ENCODE results near the gene COX6B2.

Gene COX6B2

DNA sequence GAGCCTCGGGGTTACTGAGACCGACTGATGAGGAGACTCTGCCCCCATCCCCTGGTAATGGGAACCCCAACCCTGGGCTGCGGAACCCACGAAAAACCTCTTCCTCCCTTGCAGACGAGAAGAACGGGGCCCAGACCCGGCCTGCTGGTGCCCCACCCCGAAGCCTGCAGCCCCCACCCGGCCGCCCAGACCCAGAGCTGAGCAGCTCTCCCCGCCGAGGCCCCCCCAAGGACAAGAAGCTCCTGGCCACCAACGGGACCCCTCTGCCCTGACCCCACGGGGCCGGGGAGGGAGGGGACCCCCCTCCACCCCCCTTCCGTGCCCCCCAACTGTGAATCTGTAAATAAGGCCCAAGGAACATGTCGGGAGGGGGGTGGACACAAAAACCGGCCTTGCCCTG, 42.7 kb downstream of the COX6B2 start:
- H3K36me3 ChIP-seq (ENCODE audit: control insufficient read depth, low read depth, low read length) = peaks cover 15% of the 10 kb centered on the region

DNA sequence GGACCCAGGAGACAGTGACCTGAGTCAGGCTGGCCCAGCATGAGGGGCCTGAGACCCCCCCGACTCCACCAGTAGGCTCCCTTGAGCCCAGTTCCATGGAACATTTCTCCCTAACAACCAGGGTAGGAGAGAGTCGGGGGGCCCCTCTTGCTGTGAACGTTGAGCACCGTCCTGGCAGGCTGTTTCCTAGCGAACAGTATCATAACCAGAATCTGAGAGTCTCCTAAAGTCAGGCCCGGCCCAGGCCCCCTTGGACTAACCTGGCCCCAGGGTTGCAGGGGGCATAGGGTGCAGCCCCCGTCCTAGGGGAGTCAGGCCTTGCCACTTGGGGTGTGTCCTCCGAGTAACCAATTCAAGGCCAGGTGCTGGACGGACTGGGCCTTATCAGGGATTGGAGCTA, 43.1 kb downstream of the COX6B2 start:
- H3K4me3 ChIP-seq (ENCODE audit: low read length) = no peak overlapping the region
- no peaks in the 10 kb centered on the region for H3K4me1 ChIP-seq (ENCODE audit: control insufficient read depth, low read depth, low read length)
- H3K9me3 ChIP-seq (ENCODE audit: control insufficient read depth, low read depth, low read length) = no peaks in the 10 kb centered on the region
- H3K36me3 ChIP-seq (ENCODE audit: control insufficient read depth, low read depth, low read length) = peaks cover 19% of the 10 kb centered on the region
- H3K9ac ChIP-seq (ENCODE audit: low read length) = no peak overlapping the region
- no peaks in the 10 kb centered on the region for H3K27me3 ChIP-seq (ENCODE audit: control insufficient read depth, insufficient read depth, low read length)
- H3K27ac ChIP-seq (ENCODE audit: low read length) = no peak overlapping the region

More for the DNA sequence above, 42.7 kb downstream of the COX6B2 start:
- Histone ChIP-seq H3K9me3 (ENCODE audit: control insufficient read depth, low read depth, low read length) (no peaks in the 10 kb centered on the region), H3K27ac (ENCODE audit: low read length) (no peak overlapping the region), H3K27me3 (ENCODE audit: control insufficient read depth, insufficient read depth, low read length) (no peaks in the 10 kb centered on the region), H3K9ac (ENCODE audit: low read length) (no peak overlapping the region), H3K4me3 (ENCODE audit: low read length) (no peak overlapping the region), H3K4me1 (ENCODE audit: control insufficient read depth, low read depth, low read length) (no peaks in the 10 kb centered on the region)

DNA sequence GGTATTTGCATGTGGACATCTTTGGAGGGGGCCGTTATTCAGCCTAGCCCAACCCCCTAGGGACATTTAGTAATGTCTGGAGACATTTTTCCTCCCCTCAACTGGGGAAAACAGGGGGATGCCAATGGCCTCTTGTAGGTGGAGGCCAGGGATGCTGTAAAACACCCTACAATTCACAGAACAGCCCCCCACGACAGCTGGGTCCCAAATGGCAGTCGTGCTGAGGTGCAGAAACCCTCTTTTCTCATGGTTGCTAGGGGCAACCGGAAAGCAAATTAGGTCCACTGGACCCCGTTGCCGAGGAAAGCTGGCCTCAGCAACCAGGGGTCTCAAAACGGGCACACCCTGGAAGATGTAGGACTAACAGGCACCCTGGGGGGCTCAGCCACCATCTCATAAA, 44.0 kb downstream of the COX6B2 start:
- no peak overlapping the region for H3K27ac ChIP-seq (ENCODE audit: low read length)
- no peak overlapping the region for H3K4me3 ChIP-seq (ENCODE audit: low read length)
- peaks cover 22% of the 10 kb centered on the region for H3K36me3 ChIP-seq (ENCODE audit: control insufficient read depth, low read depth, low read length)
- no peaks in the 10 kb centered on the region for H3K4me1 ChIP-seq (ENCODE audit: control insufficient read depth, low read depth, low read length)
- no peaks in the 10 kb centered on the region for H3K27me3 ChIP-seq (ENCODE audit: control insufficient read depth, insufficient read depth, low read length)
- H3K9ac ChIP-seq (ENCODE audit: low read length) = no peak overlapping the region
- no peaks in the 10 kb centered on the region for H3K9me3 ChIP-seq (ENCODE audit: control insufficient read depth, low read depth, low read length)

DNA sequence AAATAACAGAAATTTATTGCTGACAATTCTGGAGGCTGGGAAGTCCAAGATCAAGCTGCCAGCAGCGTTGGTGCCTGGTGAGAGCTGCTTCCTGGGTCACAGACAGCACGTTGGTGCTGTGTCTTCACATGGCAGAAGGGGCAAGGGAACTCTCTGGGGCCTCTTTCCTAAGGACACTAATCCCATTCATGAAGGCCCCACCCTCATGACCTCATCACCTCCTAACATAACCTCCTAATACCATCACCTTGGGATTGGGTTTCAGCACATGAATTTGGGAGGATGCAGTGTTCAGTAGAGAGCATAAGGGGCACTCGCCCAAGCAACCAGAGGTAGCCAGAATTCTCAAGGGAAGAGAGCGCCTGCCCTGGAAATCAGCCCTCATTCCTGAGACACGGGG, 45.1 kb downstream of the COX6B2 start:
- Histone ChIP-seq H3K4me1 (ENCODE audit: control insufficient read depth, low read depth, low read length) (no peaks in the 10 kb centered on the region), H3K27me3 (ENCODE audit: control insufficient read depth, insufficient read depth, low read length) (no peaks in the 10 kb centered on the region), H3K9me3 (ENCODE audit: control insufficient read depth, low read depth, low read length) (no peaks in the 10 kb centered on the region), H3K27ac (ENCODE audit: low read length) (no peak overlapping the region), H3K36me3 (ENCODE audit: control insufficient read depth, low read depth, low read length) (peaks cover 22% of the 10 kb centered on the region), H3K4me3 (ENCODE audit: low read length) (no peak overlapping the region), H3K9ac (ENCODE audit: low read length) (no peak overlapping the region)

DNA sequence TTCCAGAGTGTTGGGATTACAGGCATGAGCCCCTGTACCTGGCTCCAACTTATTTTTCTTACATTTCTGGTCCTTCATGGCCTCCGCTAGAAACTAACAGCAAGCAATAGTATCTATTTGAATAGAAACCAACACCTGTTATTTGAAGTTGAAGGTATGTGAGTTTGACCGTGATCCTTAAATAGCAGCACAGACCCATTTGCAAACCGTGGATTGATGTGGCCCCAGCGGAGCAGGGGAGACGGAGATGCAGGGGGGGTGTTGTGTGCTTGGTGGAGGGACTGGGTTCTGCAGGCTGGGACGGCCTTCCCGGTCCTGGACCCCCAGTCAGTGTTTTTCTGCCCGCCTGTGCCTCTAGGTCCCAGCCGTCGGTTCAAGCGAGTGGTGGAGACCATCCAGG, 46.2 kb downstream of the COX6B2 start:
- Histone ChIP-seq H3K4me3 (ENCODE audit: low read length) (no peak overlapping the region), H3K9ac (ENCODE audit: low read length) (no peak overlapping the region), H3K4me1 (ENCODE audit: control insufficient read depth, low read depth, low read length) (no peaks in the 10 kb centered on the region), H3K27me3 (ENCODE audit: control insufficient read depth, insufficient read depth, low read length) (no peaks in the 10 kb centered on the region), H3K36me3 (ENCODE audit: control insufficient read depth, low read depth, low read length) (peaks cover 32% of the 10 kb centered on the region), H3K9me3 (ENCODE audit: control insufficient read depth, low read depth, low read length) (no peaks in the 10 kb centered on the region), H3K27ac (ENCODE audit: low read length) (no peak overlapping the region)

DNA sequence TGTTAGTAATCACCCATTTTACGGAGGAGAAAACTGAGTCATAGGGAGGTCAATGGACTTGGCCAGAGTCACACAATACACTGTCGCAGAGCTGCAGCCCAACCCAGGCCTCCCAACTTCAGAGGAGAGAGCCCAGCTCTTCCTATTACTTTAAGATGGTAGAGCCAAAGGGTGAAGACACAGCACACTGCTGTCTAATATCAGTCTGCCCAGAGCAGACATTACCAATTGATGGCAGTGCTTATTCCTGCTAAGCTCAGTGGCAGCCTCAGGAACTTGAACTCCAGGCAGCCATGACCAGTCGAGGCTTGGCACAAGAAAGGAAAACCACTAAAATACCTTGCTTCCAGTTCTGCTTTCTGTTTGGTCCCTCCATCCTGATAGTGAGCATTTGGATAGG, 47.8 kb downstream of the COX6B2 start:
- no peaks in the 10 kb centered on the region for H3K27me3 ChIP-seq (ENCODE audit: control insufficient read depth, insufficient read depth, low read length)
- no peak overlapping the region for H3K9ac ChIP-seq (ENCODE audit: low read length)
- H3K27ac ChIP-seq (ENCODE audit: low read length) = no peak overlapping the region
- H3K9me3 ChIP-seq (ENCODE audit: control insufficient read depth, low read depth, low read length) = no peaks in the 10 kb centered on the region
- H3K36me3 ChIP-seq (ENCODE audit: control insufficient read depth, low read depth, low read length) = peaks cover 40% of the 10 kb centered on the region
- H3K4me1 ChIP-seq (ENCODE audit: control insufficient read depth, low read depth, low read length) = no peaks in the 10 kb centered on the region
- H3K4me3 ChIP-seq (ENCODE audit: low read length) = no peak overlapping the region

DNA sequence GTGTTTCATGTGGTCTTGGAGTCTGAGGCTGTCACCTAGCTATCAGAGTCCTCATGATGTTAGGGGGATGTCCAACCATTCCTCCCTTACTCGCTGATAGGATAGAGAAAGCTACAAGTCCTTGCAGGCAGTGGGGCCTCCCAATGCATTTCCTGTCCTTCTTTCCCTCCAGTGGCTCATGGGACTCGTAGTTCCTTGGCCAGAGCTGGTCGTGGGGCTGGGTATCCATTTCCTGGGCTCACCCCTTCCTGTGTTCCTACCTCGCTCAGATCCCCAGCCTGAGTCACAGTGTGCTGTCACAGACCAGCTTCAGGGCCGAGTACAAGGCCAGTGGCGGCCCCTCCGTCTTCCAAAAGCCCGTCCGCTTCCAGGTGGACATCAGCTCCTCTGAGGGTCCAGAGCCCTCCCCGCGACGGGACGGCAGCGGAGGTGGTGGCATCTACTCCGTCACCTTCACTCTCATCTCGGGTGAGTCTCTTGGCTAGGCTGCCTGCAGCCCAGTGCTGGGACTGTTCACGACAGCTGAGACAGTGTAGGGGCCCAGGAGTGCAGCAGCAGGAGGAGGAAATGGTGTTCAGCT, 48.4 kb downstream of the COX6B2 start:
- Histone ChIP-seq H3K9me3 (ENCODE audit: control insufficient read depth, low read depth, low read length) (no peaks in the 10 kb centered on the region), H3K27ac (ENCODE audit: low read length) (no peak overlapping the region), H3K4me3 (ENCODE audit: low read length) (no peak overlapping the region), H3K27me3 (ENCODE audit: control insufficient read depth, insufficient read depth, low read length) (no peaks in the 10 kb centered on the region), H3K36me3 (ENCODE audit: control insufficient read depth, low read depth, low read length) (peaks cover 40% of the 10 kb centered on the region), H3K9ac (ENCODE audit: low read length) (no peak overlapping the region), H3K4me1 (ENCODE audit: control insufficient read depth, low read depth, low read length) (peaks cover 5% of the 10 kb centered on the region)

DNA sequence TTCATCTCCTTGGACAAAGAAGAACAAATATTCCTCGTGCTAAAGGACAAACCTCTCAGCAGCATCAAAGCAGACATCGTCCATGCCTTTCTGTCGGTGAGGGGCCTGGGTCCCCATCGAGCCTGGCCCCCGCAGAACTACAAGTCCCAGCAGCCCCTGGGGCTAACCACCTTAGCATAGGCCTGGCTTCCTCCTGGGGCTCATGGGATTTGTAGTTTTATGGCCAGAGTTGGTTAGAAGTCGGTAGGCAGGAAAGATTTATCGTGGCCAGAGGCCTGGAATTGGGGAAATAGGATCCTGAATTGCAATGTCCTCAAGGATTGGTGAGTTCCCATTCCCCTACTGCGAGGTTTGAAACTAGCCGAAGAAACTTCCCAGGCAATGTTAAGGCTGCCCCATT, 49.0 kb downstream of the COX6B2 start:
- Histone ChIP-seq H3K9ac (ENCODE audit: low read length) (no peak overlapping the region), H3K9me3 (ENCODE audit: control insufficient read depth, low read depth, low read length) (no peaks in the 10 kb centered on the region), H3K27me3 (ENCODE audit: control insufficient read depth, insufficient read depth, low read length) (no peaks in the 10 kb centered on the region), H3K4me3 (ENCODE audit: low read length) (no peak overlapping the region), H3K27ac (ENCODE audit: low read length) (no peak overlapping the region), H3K36me3 (ENCODE audit: control insufficient read depth, low read depth, low read length) (peaks cover 42% of the 10 kb centered on the region), H3K4me1 (ENCODE audit: control insufficient read depth, low read depth, low read length) (peaks cover 5% of the 10 kb centered on the region)

DNA sequence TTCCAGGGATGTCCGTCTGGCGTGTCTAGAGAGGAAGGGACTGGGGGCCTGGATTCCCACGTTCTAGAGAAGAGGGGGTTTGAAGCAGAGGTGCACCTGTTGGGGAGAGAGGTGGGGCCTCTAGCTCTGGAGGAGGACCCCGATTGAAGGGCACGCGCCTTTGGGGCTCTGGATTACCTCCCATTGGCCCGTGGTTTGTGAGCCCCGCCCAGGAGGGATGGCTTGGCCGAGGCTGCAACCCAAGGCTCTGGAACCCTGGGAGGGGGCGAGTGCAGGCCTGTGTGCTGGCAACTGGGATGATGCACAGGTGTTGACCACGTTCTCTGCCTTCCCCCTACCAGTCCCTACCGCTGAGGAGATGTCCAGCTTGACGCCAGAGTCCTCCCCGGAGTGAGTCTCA, 49.5 kb downstream of the COX6B2 start:
- Histone ChIP-seq H3K9ac (ENCODE audit: low read length) (no peak overlapping the region), H3K27ac (ENCODE audit: low read length) (no peak overlapping the region), H3K27me3 (ENCODE audit: control insufficient read depth, insufficient read depth, low read length) (no peaks in the 10 kb centered on the region), H3K4me1 (ENCODE audit: control insufficient read depth, low read depth, low read length) (peaks cover 5% of the 10 kb centered on the region), H3K4me3 (ENCODE audit: low read length) (no peak overlapping the region), H3K36me3 (ENCODE audit: control insufficient read depth, low read depth, low read length) (peaks cover 39% of the 10 kb centered on the region), H3K9me3 (ENCODE audit: control insufficient read depth, low read depth, low read length) (no peaks in the 10 kb centered on the region)

DNA sequence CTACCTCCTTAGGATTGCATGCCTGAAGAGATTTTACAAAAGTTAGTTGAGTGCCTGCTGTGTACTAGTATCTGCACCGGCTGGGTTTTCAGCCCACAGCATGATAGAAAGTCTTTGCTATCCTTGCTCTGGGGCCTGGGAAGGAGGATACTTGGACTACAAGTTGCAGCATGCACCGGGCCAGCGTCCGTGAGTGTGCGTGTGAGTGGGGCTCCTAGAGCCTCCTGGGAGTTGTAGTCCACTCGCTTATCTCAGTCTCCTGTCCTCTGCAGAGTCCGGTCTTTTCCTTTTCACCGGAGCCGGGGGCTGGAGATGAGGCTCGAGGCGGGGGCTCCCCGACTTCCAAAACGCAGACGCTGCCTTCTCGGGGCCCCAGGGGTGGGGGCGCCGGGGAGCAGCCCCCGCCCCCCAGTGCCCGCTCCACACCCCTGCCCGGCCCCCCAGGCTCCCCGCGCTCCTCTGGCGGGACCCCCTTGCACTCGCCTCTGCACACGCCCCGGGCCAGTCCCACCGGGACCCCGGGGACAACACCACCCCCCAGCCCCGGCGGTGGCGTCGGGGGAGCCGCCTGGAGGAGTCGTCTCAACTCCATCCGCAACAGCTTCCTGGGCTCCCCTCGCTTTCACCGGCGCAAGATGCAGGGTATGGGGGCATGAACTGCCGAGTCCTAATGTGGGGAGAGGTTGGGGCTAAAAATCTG, 50.1 kb downstream of the COX6B2 start:
- Histone ChIP-seq H3K9ac (ENCODE audit: low read length) (no peak overlapping the region), H3K4me3 (ENCODE audit: low read length) (no peak overlapping the region), H3K9me3 (ENCODE audit: control insufficient read depth, low read depth, low read length) (no peaks in the 10 kb centered on the region), H3K4me1 (ENCODE audit: control insufficient read depth, low read depth, low read length) (peaks cover 5% of the 10 kb centered on the region), H3K27ac (ENCODE audit: low read length) (no peak overlapping the region), H3K27me3 (ENCODE audit: control insufficient read depth, insufficient read depth, low read length) (no peaks in the 10 kb centered on the region), H3K36me3 (ENCODE audit: control insufficient read depth, low read depth, low read length) (peaks cover 38% of the 10 kb centered on the region)

DNA sequence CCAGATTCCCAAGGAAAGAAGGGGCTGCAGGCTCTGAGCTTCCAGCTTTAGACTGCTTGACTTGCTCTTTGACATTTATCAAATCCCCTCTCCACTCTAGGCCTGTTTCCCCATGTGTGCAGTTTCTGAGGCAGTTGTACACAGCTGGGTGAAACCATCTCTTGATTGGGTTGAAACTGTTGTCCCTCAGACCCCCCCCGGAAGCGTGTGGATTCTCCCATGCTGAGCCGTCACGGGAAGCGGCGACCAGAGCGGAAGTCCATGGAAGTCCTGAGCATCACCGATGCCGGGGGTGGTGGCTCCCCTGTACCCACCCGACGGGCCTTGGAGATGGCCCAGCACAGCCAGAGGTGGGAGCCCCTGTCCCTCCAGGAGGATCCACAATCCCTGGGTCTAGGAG, 51.0 kb downstream of the COX6B2 start:
- H3K27me3 ChIP-seq (ENCODE audit: control insufficient read depth, insufficient read depth, low read length) = no peaks in the 10 kb centered on the region
- H3K36me3 ChIP-seq (ENCODE audit: control insufficient read depth, low read depth, low read length) = peaks cover 33% of the 10 kb centered on the region
- peaks cover 5% of the 10 kb centered on the region for H3K4me1 ChIP-seq (ENCODE audit: control insufficient read depth, low read depth, low read length)
- no peaks in the 10 kb centered on the region for H3K9me3 ChIP-seq (ENCODE audit: control insufficient read depth, low read depth, low read length)
- no peak overlapping the region for H3K27ac ChIP-seq (ENCODE audit: low read length)
- H3K4me3 ChIP-seq (ENCODE audit: low read length) = no peak overlapping the region
- no peak overlapping the region for H3K9ac ChIP-seq (ENCODE audit: low read length)

DNA sequence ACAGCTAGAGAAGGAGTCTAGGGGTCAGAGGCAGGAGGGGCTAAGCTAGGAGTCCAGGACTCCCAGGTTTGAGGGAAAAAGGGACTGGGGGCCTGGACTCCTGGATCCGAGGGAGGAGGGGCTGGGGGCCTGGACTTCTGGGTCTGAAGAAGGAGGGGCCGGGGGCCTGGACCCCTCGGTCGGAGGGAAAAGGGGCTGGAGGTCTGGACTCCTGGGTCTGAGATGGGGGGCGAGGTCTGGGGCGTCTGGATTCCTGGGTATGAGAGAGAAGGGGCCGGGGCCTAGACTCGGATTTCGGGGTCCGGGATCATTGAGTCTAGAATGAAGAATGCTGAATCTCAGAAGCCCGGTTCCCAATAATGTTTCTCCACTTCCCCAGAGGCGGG, 52.2 kb downstream of the COX6B2 start:
- Histone ChIP-seq H3K27ac (ENCODE audit: low read length) (no peak overlapping the region), H3K9ac (ENCODE audit: low read length) (no peak overlapping the region), H3K9me3 (ENCODE audit: control insufficient read depth, low read depth, low read length) (no peaks in the 10 kb centered on the region), H3K36me3 (ENCODE audit: control insufficient read depth, low read depth, low read length) (peaks cover 29% of the 10 kb centered on the region), H3K27me3 (ENCODE audit: control insufficient read depth, insufficient read depth, low read length) (no peaks in the 10 kb centered on the region), H3K4me3 (ENCODE audit: low read length) (no peak overlapping the region), H3K4me1 (ENCODE audit: control insufficient read depth, low read depth, low read length) (peaks cover 5% of the 10 kb centered on the region)

Data from iPS-18a (cell line).